GM18511 (cell line): ENCODE measurements around the gene LRRN3.

ENCODE experiments used
- ATAC-seq: cut with Tn5 transposase; IDR thresholded peaks from one replicate; pipeline ENCODE4 v1.9.1; 2021; ENCODE audit warnings: mild to moderate bottlenecking, moderate library complexity; ENCODE audit not compliant: unreplicated experiment

Gene LRRN3

GRCh38 chr7:111103678-111104274 lies 12.8 kb downstream of the LRRN3 start:
- ATAC-seq = peak; percentile 69

- ATAC-seq = no peak
Measured at GRCh38 chr7:111104710-111105109, 13.8 kb downstream of the LRRN3 start.

GRCh38 chr7:111105269-111105668 lies 14.3 kb downstream of the LRRN3 start:
- ATAC-seq = no peak

GRCh38 chr7:111107579-111107978 lies 16.7 kb downstream of the LRRN3 start:
- ATAC-seq = no peak

- ATAC-seq = no peak
Measured at GRCh38 chr7:111108000-111108399, 17.1 kb downstream of the LRRN3 start.

GRCh38 chr7:111108496-111108895 lies 17.6 kb downstream of the LRRN3 start:
- no peak for ATAC-seq

GRCh38 chr7:111112439-111112838 lies 21.5 kb downstream of the LRRN3 start:
- ATAC-seq = no peak

GRCh38 chr7:111113263-111114017 lies 22.5 kb downstream of the LRRN3 start:
- ATAC-seq = peak; percentile 63

- no peak for ATAC-seq
Measured at GRCh38 chr7:111115966-111116365, 25.0 kb downstream of the LRRN3 start.

GRCh38 chr7:111126987-111127386 lies 36.1 kb downstream of the LRRN3 start:
- no peak for ATAC-seq

GRCh38 chr7:111129435-111129834 lies 38.5 kb downstream of the LRRN3 start:
- ATAC-seq = no peak

GRCh38 chr7:111132833-111133232 lies 41.9 kb downstream of the LRRN3 start:
- ATAC-seq = no peak

- ATAC-seq = peak; percentile 81
Measured at GRCh38 chr7:111137296-111138192, 46.6 kb downstream of the LRRN3 start.

- ATAC-seq = peak; percentile 98
Measured at GRCh38 chr7:111138193-111138569, 47.3 kb downstream of the LRRN3 start.

GRCh38 chr7:111138586-111138985 lies 47.7 kb downstream of the LRRN3 start:
- ATAC-seq = no peak

- ATAC-seq = no peak
Measured at GRCh38 chr7:111140091-111140865, 49.4 kb downstream of the LRRN3 start.

- no peak for ATAC-seq
Measured at GRCh38 chr7:111145472-111145871, 54.5 kb downstream of the LRRN3 start.

- ATAC-seq = no peak
Measured at GRCh38 chr7:111146136-111146535, 55.2 kb downstream of the LRRN3 start.

GRCh38 chr7:111147708-111148533 lies 57.0 kb downstream of the LRRN3 start:
- peak; percentile 45 for ATAC-seq

GRCh38 chr7:111150709-111151108 lies 59.8 kb downstream of the LRRN3 start:
- ATAC-seq = no peak
